Activated B cell treated with CpG ODN at 0.5 μM for 24 hours (primary cell): ENCODE data around the gene MARK3. TPM values are rescaled to one million over a fixed set of nuclear protein-coding genes. Genes with fewer than 3 reads are reported as not detected.
A peak's percentile ranks its signal among the peaks of the same experiment; 100 is the strongest.

Source experiments
- ATAC-seq: fragments of 200-7000 bp; cut with Tn5 transposase; one replicate; pipeline ENCODE4 v1.10.0; 2021; ENCODE audit warnings: low read depth, mild to moderate bottlenecking, moderate library complexity
- CTCF ChIA-PET: fragments of 350-600 bp; sonication (Branson Sonifier 250); formaldehyde crosslinking; loops from one replicate; lab custom pipeline; 2021; ENCODE audit warnings: antibody characterized with exemption; lab: Charles Lee
- POLR2A ChIA-PET: fragments of 350-600 bp; sonication (Branson Sonifier 250); formaldehyde crosslinking; loops from one replicate; lab custom pipeline; 2021; ENCODE audit warnings: antibody characterized with exemption; lab: Charles Lee
- DNase-seq: peaks from one replicate; pipeline ENCODE4 v3.0.0; 2022
- H3K27ac Mint-ChIP-seq: one replicate; pipeline ENCODE4 v1.8.0; 2020; ENCODE audit warnings: mixed read lengths
- H3K27me3 Mint-ChIP-seq: one replicate; pipeline ENCODE4 v1.8.0; 2021; ENCODE audit warnings: mixed read lengths
- H3K36me3 Mint-ChIP-seq: one replicate; pipeline ENCODE4 v1.8.0; 2021; ENCODE audit warnings: low read depth, mixed read lengths
- H3K4me1 Mint-ChIP-seq: one replicate; pipeline ENCODE4 v1.8.0; 2021; ENCODE audit warnings: mixed read lengths
- H3K4me3 Mint-ChIP-seq: one replicate; pipeline ENCODE4 v1.8.0; 2020; ENCODE audit warnings: mild to moderate bottlenecking, mixed read lengths
- H3K9me3 Mint-ChIP-seq: one replicate; pipeline ENCODE4 v1.8.0; 2020; ENCODE audit warnings: mixed read lengths
- intact Hi-C: fragments of 100-400 bp; cut with micrococcal nuclease; formaldehyde crosslinking; loops from one replicate; pipeline ENCODE4 v1.15.1; 2024
- total RNA-seq: library from RNA; stranded (reverse); gene quantifications from 2 replicates; pipeline ENCODE4 v1.2.3, GENCODE V29; 2022
- TF ChIP-seq, protein P1 (sequence below): fragments of 200-600 bp; IDR thresholded peaks from one replicate; pipeline ENCODE4 v1.8.0; 2022; ENCODE audit warnings: antibody characterized with exemption, mild to moderate bottlenecking

The MARK3 gene
- total RNA-seq, 1 donor from 2014 or later, result 110 TPM

DNA sequence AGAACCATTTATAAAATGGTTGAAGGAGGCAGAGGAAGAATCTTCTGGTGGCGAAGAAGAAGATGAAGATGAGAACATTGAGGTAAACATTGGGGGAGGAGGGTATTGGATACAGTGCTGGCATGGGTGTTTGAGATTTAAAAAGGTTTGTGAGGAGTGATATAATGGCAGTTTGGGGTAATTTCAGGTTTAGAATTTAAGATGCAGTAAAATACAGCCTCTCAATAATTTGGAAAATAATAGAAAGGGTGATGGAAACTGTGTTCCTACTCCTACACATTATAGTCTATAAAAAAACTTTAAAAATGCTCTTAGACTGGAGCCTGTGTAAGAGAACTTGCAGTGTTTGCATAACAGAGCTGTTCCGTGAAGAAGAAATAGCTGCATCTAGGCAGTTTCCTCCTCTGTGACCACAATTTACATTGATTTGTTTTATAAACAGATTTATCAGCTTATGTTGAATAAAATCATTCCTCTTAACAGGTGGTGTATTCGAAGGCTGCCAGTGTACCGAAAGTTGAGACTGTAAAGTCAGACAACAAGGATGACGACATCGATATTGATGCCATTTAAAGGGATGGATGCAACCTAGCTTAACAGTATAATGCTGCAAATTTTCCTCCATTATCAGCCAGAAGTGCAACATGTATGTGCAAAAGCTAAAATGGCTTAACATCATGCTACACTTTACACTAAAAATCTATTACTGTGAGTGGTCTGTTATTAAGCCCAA lies 44.6 kb upstream of the MARK3 start:
- POLR2A ChIA-PET, result no interaction called here
- TF ChIP-seq, protein P1, sequence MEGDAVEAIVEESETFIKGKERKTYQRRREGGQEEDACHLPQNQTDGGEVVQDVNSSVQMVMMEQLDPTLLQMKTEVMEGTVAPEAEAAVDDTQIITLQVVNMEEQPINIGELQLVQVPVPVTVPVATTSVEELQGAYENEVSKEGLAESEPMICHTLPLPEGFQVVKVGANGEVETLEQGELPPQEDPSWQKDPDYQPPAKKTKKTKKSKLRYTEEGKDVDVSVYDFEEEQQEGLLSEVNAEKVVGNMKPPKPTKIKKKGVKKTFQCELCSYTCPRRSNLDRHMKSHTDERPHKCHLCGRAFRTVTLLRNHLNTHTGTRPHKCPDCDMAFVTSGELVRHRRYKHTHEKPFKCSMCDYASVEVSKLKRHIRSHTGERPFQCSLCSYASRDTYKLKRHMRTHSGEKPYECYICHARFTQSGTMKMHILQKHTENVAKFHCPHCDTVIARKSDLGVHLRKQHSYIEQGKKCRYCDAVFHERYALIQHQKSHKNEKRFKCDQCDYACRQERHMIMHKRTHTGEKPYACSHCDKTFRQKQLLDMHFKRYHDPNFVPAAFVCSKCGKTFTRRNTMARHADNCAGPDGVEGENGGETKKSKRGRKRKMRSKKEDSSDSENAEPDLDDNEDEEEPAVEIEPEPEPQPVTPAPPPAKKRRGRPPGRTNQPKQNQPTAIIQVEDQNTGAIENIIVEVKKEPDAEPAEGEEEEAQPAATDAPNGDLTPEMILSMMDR, result no peak
- CTCF ChIA-PET, result no interaction called here
- intact Hi-C loops, result no loop called here
- Mint-ChIP-seq H3K36me3 (peaks cover 96% of the 10 kb centered on the region), H3K27ac (peak overlapping the region; percentile 5), H3K4me3 (no peak overlapping the region), H3K27me3 (no peaks in the 10 kb centered on the region), H3K9me3 (no peaks in the 10 kb centered on the region), H3K4me1 (peaks cover 21% of the 10 kb centered on the region)
- no peak for DNase-seq
- no peak for ATAC-seq

- intact Hi-C loops, result no loop called here
- Mint-ChIP-seq H3K4me3 (no peak overlapping the region), H3K9me3 (no peaks in the 10 kb centered on the region), H3K27ac (no peak overlapping the region), H3K4me1 (peaks cover 12% of the 10 kb centered on the region), H3K36me3 (peaks cover 88% of the 10 kb centered on the region), H3K27me3 (no peaks in the 10 kb centered on the region)
- DNase-seq, result no peak
- no peak for ATAC-seq
- CTCF ChIA-PET, result no interaction called here
- POLR2A ChIA-PET, result interaction anchor here (1.0 to 2.4 kb wide), 2 partner anchors 7 to 43 kb away, joined by 3 to 13 read pairs; partner anchors contain the start of gene EIF5
- TF ChIP-seq, protein P1, result no peak
Observed at GRCh38 chr14:103341250-103342129, 43.7 kb upstream of the MARK3 start.

DNA sequence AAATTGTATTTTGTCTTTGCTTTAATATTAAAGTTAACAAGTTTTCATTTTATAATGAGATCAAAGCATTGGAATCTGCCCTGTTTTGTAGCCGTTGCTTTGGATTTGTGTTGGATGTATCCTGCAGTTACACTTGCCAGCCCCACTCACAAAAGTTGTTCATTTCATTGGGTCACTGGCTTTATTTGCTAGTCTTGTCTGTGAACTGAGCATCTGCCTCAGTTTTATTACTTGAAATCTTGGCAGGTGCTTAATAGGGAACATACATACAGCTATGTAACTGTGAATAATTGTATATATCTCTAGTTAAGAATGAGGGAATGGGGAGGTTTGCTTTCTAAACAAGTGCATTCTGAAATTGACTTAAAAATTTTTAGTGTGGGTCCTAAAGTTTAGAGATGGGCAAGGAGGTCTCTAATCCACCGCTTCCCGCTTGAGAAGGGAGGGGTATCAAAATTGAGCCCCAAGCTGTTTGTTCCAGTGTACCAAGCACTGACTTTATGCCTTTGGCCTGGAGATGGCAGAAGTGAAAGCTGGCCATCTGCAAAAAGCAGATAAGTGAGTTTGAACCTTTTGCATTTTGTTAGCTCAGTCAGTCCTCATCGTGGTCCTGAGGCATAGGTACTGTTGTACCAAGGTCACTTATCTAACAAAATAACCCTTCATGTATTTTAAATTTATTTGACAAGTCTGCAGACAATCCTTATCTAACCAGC lies 41.9 kb upstream of the MARK3 start:
- Mint-ChIP-seq H3K4me3 (no peak overlapping the region), H3K9me3 (no peaks in the 10 kb centered on the region), H3K27me3 (no peaks in the 10 kb centered on the region), H3K4me1 (peaks cover 8% of the 10 kb centered on the region), H3K27ac (no peak overlapping the region), H3K36me3 (peaks cover 70% of the 10 kb centered on the region)
- ChIA-PET POLR2A (interaction anchor here (0.6 to 2.4 kb wide), 2 partner anchors 9 to 250 kb away, joined by 3 to 13 read pairs; partner anchors contain the start of gene EIF5), CTCF (no interaction called here)
- DNase-seq (no peak), ATAC-seq (no peak)
- intact Hi-C loops, result no loop called here
- TF ChIP-seq, protein P1, result no peak

DNA sequence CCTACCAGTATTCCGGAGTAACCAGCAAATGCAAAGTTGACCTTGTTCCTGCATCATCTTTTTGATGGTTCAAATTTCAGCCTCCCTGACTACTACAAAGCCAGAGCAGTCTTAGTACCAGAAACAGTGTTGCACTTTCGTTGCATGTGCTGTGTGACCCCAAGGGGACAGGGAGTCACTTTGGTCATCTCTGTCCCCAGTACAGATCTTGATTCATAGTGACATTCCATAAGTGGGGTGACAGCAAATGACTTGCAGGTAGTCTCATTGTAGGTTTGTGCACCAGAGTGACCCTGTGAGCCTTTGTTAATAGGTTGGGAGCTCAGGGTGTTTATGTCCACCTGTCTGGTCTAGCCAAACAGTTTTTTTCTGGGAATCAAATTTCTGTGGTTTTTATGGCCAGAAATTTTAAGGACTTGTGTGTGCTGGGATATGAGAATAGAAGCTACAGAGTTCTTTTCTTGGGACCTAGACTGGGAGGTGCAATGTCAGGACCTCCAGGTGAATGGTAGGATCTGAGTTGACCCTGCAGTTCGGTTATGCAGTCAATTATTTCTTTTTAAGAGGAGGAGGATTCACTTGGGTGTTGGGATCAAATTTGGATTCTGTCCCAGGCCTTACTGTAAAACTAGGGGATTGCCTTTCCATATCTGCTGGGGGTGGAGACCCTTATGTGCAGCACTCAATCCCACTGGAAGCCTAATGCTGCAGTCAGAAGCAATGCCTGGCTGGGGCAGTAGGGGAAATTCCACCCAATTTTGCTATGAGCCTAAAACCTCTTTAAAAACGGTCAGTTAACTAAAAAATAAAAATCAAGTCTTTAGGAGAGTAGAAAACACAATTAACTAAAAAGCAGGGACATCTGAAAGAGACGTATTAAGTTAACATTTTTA lies 41.1 kb upstream of the MARK3 start:
- Mint-ChIP-seq H3K9me3 (no peaks in the 10 kb centered on the region), H3K36me3 (peaks cover 61% of the 10 kb centered on the region), H3K27me3 (no peaks in the 10 kb centered on the region), H3K4me1 (peaks cover 5% of the 10 kb centered on the region), H3K4me3 (no peak overlapping the region), H3K27ac (no peak overlapping the region)
- intact Hi-C loops, result no loop called here
- peak; percentile 7 for ATAC-seq
- TF ChIP-seq, protein P1, result no peak
- POLR2A ChIA-PET, result interaction anchor here (1.7 to 3.2 kb wide), 3 partner anchors 9 to 41 kb away, joined by 8 to 27 read pairs (median 13); partner anchors contain the start of genes EIF5 and MARK3
- DNase-seq, result no peak
- CTCF ChIA-PET, result interaction anchor here (1.0 kb wide), 1 partner anchor 46 kb away, joined by 3 read pairs; no protein-coding TSS in a partner anchor
